ENCODE results near the gene PDPK1. TPM values are rescaled to one million over a fixed set of nuclear protein-coding genes. Genes with fewer than 3 reads are reported as not detected.

The PDPK1 gene
- total and polyA plus RNA-seq, 2 experiments from 2014 or later, result 27.1 to 29.8 TPM

GRCh38 chr16:2528161-2529060 is 9.4 kb upstream of the PDPK1 start:
- 97% methylated on average over 35 of the region's 36 CpGs for WGBS (ENCODE audit: low lambda C conversion rate, missing lambda C conversion rate)
- peaks cover under 1% of the 10 kb centered on the region for H4K20me1 ChIP-seq (ENCODE audit: insufficient read depth, poor library complexity, severe bottlenecking)
- no peaks in the 10 kb centered on the region for H3K36me3 ChIP-seq (replicated peaks; ENCODE audit: insufficient read depth, low read depth)
- DNase-seq (ENCODE audit: low spot score), result no peak
- no peak overlapping the region for H3K27ac ChIP-seq
- no peaks in the 10 kb centered on the region for H3K9me2 ChIP-seq (replicated peaks; ENCODE audit: insufficient read depth)
- H3K27me3 ChIP-seq, result no peaks in the 10 kb centered on the region
- H2AFZ ChIP-seq, result no peak overlapping the region
- TF ChIP-seq EZH2 (IDR thresholded peaks at IDR 0.05; ENCODE audit: borderline replicate concordance) (no peak), EZH2phosphoT487 (IDR thresholded peaks at IDR 0.05; ENCODE audit: low read depth, severe bottlenecking, unreplicated experiment) (no peak)
- TF ChIP-seq, protein P1, sequence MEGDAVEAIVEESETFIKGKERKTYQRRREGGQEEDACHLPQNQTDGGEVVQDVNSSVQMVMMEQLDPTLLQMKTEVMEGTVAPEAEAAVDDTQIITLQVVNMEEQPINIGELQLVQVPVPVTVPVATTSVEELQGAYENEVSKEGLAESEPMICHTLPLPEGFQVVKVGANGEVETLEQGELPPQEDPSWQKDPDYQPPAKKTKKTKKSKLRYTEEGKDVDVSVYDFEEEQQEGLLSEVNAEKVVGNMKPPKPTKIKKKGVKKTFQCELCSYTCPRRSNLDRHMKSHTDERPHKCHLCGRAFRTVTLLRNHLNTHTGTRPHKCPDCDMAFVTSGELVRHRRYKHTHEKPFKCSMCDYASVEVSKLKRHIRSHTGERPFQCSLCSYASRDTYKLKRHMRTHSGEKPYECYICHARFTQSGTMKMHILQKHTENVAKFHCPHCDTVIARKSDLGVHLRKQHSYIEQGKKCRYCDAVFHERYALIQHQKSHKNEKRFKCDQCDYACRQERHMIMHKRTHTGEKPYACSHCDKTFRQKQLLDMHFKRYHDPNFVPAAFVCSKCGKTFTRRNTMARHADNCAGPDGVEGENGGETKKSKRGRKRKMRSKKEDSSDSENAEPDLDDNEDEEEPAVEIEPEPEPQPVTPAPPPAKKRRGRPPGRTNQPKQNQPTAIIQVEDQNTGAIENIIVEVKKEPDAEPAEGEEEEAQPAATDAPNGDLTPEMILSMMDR (IDR thresholded peaks at IDR 0.05; ENCODE audit: poor library complexity), result no peak
- H3K79me2 ChIP-seq, result peaks cover 11% of the 10 kb centered on the region
- peaks cover 21% of the 10 kb centered on the region for H3K4me1 ChIP-seq (ENCODE audit: insufficient read depth)
- H3K4me2 ChIP-seq, result no peak overlapping the region
- H3K9me3 ChIP-seq (ENCODE audit: low read depth), result no peaks in the 10 kb centered on the region
- H3K4me3 ChIP-seq, result no peak overlapping the region

DNA sequence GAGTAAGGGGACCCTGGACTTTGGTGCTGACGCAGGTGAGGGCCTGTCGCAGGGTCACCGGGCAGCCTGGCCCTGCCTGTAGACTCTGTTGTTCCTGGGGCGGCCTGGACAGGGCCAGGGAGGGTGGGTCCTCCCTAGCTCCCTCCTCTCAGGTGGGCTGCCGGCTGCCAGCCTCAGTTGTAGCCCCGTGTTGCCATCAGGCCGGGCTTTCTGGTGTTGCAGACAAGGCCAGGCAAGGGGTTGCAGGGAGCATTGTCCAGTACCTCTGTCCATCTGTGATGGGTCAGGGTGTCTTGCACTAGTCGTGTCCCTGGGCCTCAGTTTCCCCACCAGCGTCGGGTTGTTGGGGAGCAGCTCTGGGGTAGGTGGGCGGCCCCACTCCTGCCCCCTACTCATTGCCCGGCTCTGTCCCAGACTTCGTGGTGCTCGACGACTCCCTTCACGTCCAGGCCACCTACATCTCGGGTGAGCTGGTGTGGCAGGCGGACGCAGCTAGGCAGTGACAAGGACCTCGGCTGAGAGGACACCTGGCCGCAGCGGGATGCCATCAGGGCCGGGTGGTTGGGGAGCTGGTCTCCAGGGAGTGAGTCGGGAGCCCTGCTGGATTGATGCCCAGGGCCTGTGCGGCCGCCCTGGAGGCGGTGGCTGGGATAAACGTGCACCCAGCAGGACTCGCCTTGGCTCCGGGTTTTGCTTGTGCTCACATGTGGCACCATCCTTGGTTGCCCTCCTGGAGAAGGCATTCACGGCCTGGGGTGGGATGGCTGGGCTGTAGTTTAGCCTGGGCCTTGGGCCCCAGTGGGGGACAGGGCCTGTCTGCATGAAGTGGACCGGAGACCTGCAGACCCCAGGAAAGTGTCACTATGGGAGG is 8.5 kb upstream of the PDPK1 start:
- no peak for TF ChIP-seq EZH2 (IDR thresholded peaks at IDR 0.05; ENCODE audit: borderline replicate concordance)
- TF ChIP-seq EZH2phosphoT487 (IDR thresholded peaks at IDR 0.05; ENCODE audit: low read depth, severe bottlenecking, unreplicated experiment), result no peak
- TF ChIP-seq, protein P1 (IDR thresholded peaks at IDR 0.05; ENCODE audit: poor library complexity), result no peak
- Histone ChIP-seq H3K36me3 (replicated peaks; ENCODE audit: insufficient read depth, low read depth) (no peaks in the 10 kb centered on the region), H3K9me3 (ENCODE audit: low read depth) (no peaks in the 10 kb centered on the region), H3K9me2 (replicated peaks; ENCODE audit: insufficient read depth) (no peaks in the 10 kb centered on the region), H3K27ac (no peak overlapping the region), H3K4me1 (ENCODE audit: insufficient read depth) (peaks cover 13% of the 10 kb centered on the region), H3K4me3 (no peak overlapping the region), H3K79me2 (peaks cover 7% of the 10 kb centered on the region), H3K27me3 (no peaks in the 10 kb centered on the region), H3K4me2 (no peak overlapping the region), H2AFZ (no peak overlapping the region), H4K20me1 (ENCODE audit: insufficient read depth, poor library complexity, severe bottlenecking) (no peaks in the 10 kb centered on the region)
- WGBS (ENCODE audit: low lambda C conversion rate, missing lambda C conversion rate), result 94% methylated on average over 31 of the region's 32 CpGs
- no peak for DNase-seq (ENCODE audit: low spot score)

DNA sequence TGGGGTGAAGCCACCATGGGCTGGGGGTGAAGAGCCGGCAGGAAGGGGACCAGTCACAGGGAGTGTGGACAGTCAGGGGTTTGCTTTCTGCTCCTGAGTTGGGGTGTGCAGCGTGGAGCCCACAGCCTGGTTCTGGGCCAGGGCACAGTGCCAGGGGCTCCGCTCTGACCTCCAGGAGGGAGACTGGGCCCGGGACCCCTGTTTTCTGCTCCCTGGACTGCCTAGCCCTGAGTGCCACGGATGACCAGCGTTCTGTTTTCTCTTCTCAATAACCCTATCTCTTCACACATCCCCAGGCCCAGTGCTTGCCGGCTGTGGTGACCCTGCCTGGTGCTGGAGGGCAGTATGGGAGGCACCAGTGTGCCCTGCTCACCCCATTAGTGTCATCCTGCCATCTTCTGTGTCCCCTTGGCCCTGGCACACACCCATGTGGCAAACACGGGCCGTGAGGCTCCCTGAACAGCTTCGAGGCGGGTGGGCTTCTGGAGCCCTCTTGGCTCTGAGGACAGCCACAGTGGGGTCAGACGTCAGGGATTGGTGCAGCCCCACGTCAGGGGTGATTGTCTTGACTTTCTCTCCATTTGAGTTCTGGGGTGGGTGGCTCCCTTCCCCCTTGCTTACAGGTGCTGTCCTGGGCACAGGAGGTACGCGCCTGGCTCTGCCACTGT is 7.7 kb upstream of the PDPK1 start:
- Histone ChIP-seq H4K20me1 (ENCODE audit: insufficient read depth, poor library complexity, severe bottlenecking) (no peaks in the 10 kb centered on the region), H2AFZ (no peak overlapping the region), H3K4me2 (no peak overlapping the region), H3K36me3 (replicated peaks; ENCODE audit: insufficient read depth, low read depth) (no peaks in the 10 kb centered on the region), H3K27me3 (no peaks in the 10 kb centered on the region), H3K27ac (no peak overlapping the region), H3K79me2 (peaks cover 7% of the 10 kb centered on the region), H3K4me3 (no peak overlapping the region), H3K9me2 (replicated peaks; ENCODE audit: insufficient read depth) (no peaks in the 10 kb centered on the region), H3K4me1 (ENCODE audit: insufficient read depth) (peaks cover 6% of the 10 kb centered on the region), H3K9me3 (ENCODE audit: low read depth) (no peaks in the 10 kb centered on the region)
- 94% methylated on average over 15 of the region's 15 CpGs for WGBS (ENCODE audit: low lambda C conversion rate, missing lambda C conversion rate)
- DNase-seq (ENCODE audit: low spot score), result no peak
- TF ChIP-seq EZH2 (IDR thresholded peaks at IDR 0.05; ENCODE audit: borderline replicate concordance) (no peak), EZH2phosphoT487 (IDR thresholded peaks at IDR 0.05; ENCODE audit: low read depth, severe bottlenecking, unreplicated experiment) (no peak)
- TF ChIP-seq, protein P1 (IDR thresholded peaks at IDR 0.05; ENCODE audit: poor library complexity), result no peak
